B cell (primary cell): ENCODE data around the gene DNAAF3. TPM values are rescaled to one million over a fixed set of nuclear protein-coding genes. Genes with fewer than 3 reads are reported as not detected.

ENCODE experiments used
- ATAC-seq: fragments of 200-7000 bp; cut with Tn5 transposase; one replicate; pipeline ENCODE4 v1.10.0; 2021; ENCODE audit warnings: low read depth, mild to moderate bottlenecking, moderate number of reproducible peaks, moderate library complexity
- CTCF ChIA-PET: fragments of 350-600 bp; sonication (Branson Sonifier 250); formaldehyde crosslinking; loops from one replicate; lab custom pipeline; 2021; ENCODE audit warnings: antibody characterized with exemption, inconsistent platforms; lab: Charles Lee
- POLR2A ChIA-PET: fragments of 350-600 bp; sonication (Branson Sonifier 250); formaldehyde crosslinking; loops from one replicate; lab custom pipeline; 2021; ENCODE audit warnings: antibody characterized with exemption; lab: Charles Lee
- DNase-seq: peaks from one replicate; pipeline ENCODE4 v3.0.0; 2013
- H2AFZ ChIP-seq: 2 replicates; pipeline ENCODE4 v1.6.1; 2012; ENCODE audit warnings: mild to moderate bottlenecking, low read depth, low read length; ENCODE audit not compliant: insufficient read depth, poor library complexity, severe bottlenecking
- H3K27ac ChIP-seq, 2 donors: 1 replicate in 1 of 2; 2 replicates in 1 of 2; pipeline ENCODE4 v1.5.1; 2012 to 2013; ENCODE audit warnings: low read length in 2 of 2, mild to moderate bottlenecking in 2 of 2, moderate library complexity in 1 of 2
- H3K27me3 ChIP-seq, 4 experiments: fragments of 200-600 bp in 1 of 4; sonication (generic) in 1 of 4; replicated peaks in 1 of 4; 1 replicate in 2 of 4; 2 replicates in 2 of 4; pipeline versions ENCODE4 v1.6.1 to v1.7.0; 2013 to 2016; ENCODE audit warnings: low read length in 3 of 4, mild to moderate bottlenecking in 2 of 4, mixed read lengths in 1 of 4, moderate library complexity in 1 of 4; ENCODE audit not compliant: insufficient read depth in 4 of 4, control insufficient read depth in 3 of 4; ENCODE audit errors: control extremely low read depth in 1 of 4
- H3K36me3 ChIP-seq, 2 experiments: replicated peaks in 1 of 2; 1 replicate in 1 of 2; 2 replicates in 1 of 2; pipeline versions ENCODE4 v1.6.1 to v1.7.1; 2013; ENCODE audit warnings: low read length in 1 of 2; ENCODE audit not compliant: insufficient read depth in 2 of 2, control insufficient read depth in 1 of 2; ENCODE audit errors: control extremely low read depth in 1 of 2, extremely low read depth in 1 of 2
- H3K4me1 ChIP-seq, 2 donors: fragments of 200-600 bp in 1 of 2; sonication (generic) in 1 of 2; 1 replicate in 1 of 2; 2 replicates in 1 of 2; pipeline versions ENCODE4 v1.5.1 to v1.6.1; 2013 to 2017; ENCODE audit warnings: low read length in 2 of 2; ENCODE audit not compliant: control insufficient read depth in 2 of 2, insufficient read depth in 2 of 2
- H3K4me2 ChIP-seq: replicated peaks from 2 replicates; pipeline ENCODE3; 2012; ENCODE audit warnings: mild to moderate bottlenecking, low read depth, low read length; ENCODE audit not compliant: poor library complexity, severe bottlenecking
- H3K4me3 ChIP-seq, 5 experiments: fragments of 200-600 bp in 1 of 5; sonication (generic) in 1 of 5; 1 replicate in 3 of 5; 2 replicates in 2 of 5; pipeline versions ENCODE4 v1.5.1 to v1.7.0; 2011 to 2016; ENCODE audit warnings: low read length in 4 of 5, mild to moderate bottlenecking in 4 of 5, low read depth in 2 of 5, control low read depth in 1 of 5, moderate library complexity in 1 of 5; ENCODE audit not compliant: insufficient read depth in 1 of 5; ENCODE audit errors: control extremely low read depth in 1 of 5, extremely low read depth in 1 of 5
- H3K79me2 ChIP-seq: fragments of 200-600 bp; sonication (generic); one replicate; pipeline ENCODE4 v1.6.0; 2016; ENCODE audit warnings: low read length; ENCODE audit not compliant: control insufficient read depth, insufficient read depth
- H3K9ac ChIP-seq: fragments of 200-600 bp; sonication (generic); 2 replicates; pipeline ENCODE4 v1.6.1; 2017; ENCODE audit warnings: mild to moderate bottlenecking, low read length, moderate library complexity
- H3K9me3 ChIP-seq, 3 donors: one replicate each; pipeline versions ENCODE4 v1.6.1 to v1.7.1; 2013; ENCODE audit warnings: low read length in 2 of 3; ENCODE audit not compliant: control insufficient read depth in 2 of 3, insufficient read depth in 1 of 3; ENCODE audit errors: control extremely low read depth in 1 of 3
- H4K20me1 ChIP-seq: 2 replicates; pipeline ENCODE4 v1.6.0; 2012; ENCODE audit warnings: mild to moderate bottlenecking, low read length; ENCODE audit not compliant: insufficient read depth, control insufficient read depth, poor library complexity, severe bottlenecking
- H3K27ac Mint-ChIP-seq: one replicate; pipeline ENCODE4 v1.8.0; 2021; ENCODE audit warnings: mixed read lengths
- H3K27me3 Mint-ChIP-seq: one replicate; pipeline ENCODE4 v1.8.0; 2021; ENCODE audit warnings: mixed read lengths
- H3K4me1 Mint-ChIP-seq: one replicate; pipeline ENCODE4 v1.8.0; 2021; ENCODE audit warnings: mixed read lengths
- H3K4me3 Mint-ChIP-seq: one replicate; pipeline ENCODE4 v1.8.0; 2021; ENCODE audit warnings: mixed read lengths
- H3K9me3 Mint-ChIP-seq: one replicate; pipeline ENCODE4 v1.8.0; 2022; ENCODE audit warnings: mixed read lengths; ENCODE audit not compliant: insufficient read depth
- EZH2 ChIP-seq: IDR thresholded peaks from 2 replicates; pipeline ENCODE4 v1.6.1; 2012; ENCODE audit warnings: borderline replicate concordance, low read depth, mild to moderate bottlenecking, moderate library complexity, low read length; ENCODE audit not compliant: insufficient read depth, poor library complexity, severe bottlenecking
- WGBS: methylation state at CpG from one replicate; pipeline ENCODE4 v1.1.5; 2013; ENCODE audit warnings: missing lambda C conversion rate; ENCODE audit not compliant: insufficient coverage; 5-methylcytosine and 5-hydroxymethylcytosine counted together
- intact Hi-C: fragments of 100-400 bp; cut with micrococcal nuclease; formaldehyde crosslinking; loops from one replicate; pipeline ENCODE4 v1.10.0; 2022
- polyA plus RNA-seq: library from polyadenylated mRNA; depleted of rRNA; stranded (reverse); fragments of >200 nt; gene quantifications from 2 replicates; pipeline ENCODE4 v1.2.3, GENCODE V29; 2012
- total RNA-seq, 2 donors: library from RNA; stranded (reverse); fragments of 120-200 nt in 1 of 2; gene quantifications; 1 replicate in 1 of 2; 2 replicates in 1 of 2; pipeline versions ENCODE4 v1.2.3 to v1.2.4, GENCODE V29; 2013 to 2022
- TF ChIP-seq, protein P1 (sequence below): fragments of 200-600 bp; IDR thresholded peaks from one replicate; pipeline ENCODE4 v1.8.0; 2022; ENCODE audit warnings: antibody characterized with exemption, mild to moderate bottlenecking

DNAAF3 gene
- total and polyA plus RNA-seq, 2 donors (not counting 1 experiment from before 2014, with no cell fraction given), result not detected

DNA sequence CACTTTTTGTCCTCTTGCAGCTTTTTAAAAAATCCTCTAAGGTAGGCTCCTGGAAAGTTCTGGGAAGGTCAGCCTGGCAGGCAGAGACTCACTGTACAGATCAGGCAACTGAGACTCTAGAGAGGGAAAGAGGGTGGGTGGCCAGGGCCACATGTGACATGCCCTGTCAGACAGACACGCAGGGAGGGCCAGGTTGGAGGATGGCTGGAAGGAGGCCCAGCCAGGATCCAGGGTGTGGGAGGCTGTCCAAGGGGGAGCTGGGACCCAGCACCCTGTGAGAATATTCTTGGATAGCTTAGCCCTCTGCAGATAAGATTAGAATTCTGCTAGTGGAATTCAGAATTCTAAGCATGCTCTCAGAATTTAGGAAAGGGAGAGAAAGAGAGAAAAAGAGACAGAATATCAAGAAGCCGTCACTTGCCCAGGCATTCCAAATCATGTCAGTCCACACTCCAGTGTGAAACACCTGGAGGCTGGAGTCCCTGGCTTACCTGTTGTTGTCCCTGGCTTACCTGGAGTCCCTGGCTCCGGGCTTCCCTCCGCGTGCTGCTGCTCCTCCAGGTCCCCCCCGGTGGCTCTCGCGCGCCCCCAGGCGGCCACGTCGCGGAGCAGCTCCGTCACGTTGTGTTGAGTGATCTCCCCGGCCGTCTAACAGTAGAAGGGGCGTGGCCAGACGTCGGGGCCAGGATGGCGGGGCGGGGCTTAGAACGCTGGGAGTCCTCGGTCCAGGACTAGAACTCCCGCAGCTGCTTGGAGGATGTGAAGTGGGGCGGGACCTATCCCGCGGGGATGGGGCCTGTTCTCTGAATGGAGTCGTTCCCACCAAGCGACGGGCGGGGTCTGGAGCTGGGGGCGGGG, 6.1 kb downstream of the DNAAF3 start:
- H3K27ac Mint-ChIP-seq, result no peak overlapping the region
- H3K4me2 ChIP-seq, result peak overlapping the region; percentile 14

More for the DNA sequence above, 6.1 kb downstream of the DNAAF3 start:
- H3K4me3 Mint-ChIP-seq, result no peak overlapping the region
- Histone ChIP-seq H3K4me3 (peak overlapping the region in 1 of 5 experiments; percentile 19), H3K27me3 (peaks cover 0 to 71% (median 25%) of the 10 kb centered on the region in 4 experiments), H3K9ac (no peak overlapping the region), H4K20me1 (no peaks in the 10 kb centered on the region), H3K36me3 (no peaks in the 10 kb centered on the region), H3K27ac (no peak overlapping the region), H3K79me2 (no peaks in the 10 kb centered on the region), H3K9me3 (peaks cover 0 to 43% (median 4%) of the 10 kb centered on the region in 3 donors), H2AFZ (no peak overlapping the region), H3K4me1 (peaks cover 14 to 19% of the 10 kb centered on the region in 2 donors)
- CTCF ChIA-PET, result interaction anchor here (1.1 to 2.3 kb wide), 3 partner anchors 20 to 344 kb away, joined by 3 to 18 read pairs (median 3); no protein-coding TSS in a partner anchor
- H3K4me1 Mint-ChIP-seq, result peaks cover 10% of the 10 kb centered on the region
- peaks cover 49% of the 10 kb centered on the region for H3K27me3 Mint-ChIP-seq
- H3K9me3 Mint-ChIP-seq, result no peaks in the 10 kb centered on the region
- POLR2A ChIA-PET, result interaction anchor here (0.6 to 1.1 kb wide), 2 partner anchors 99 to 198 kb away, joined by 3 to 4 read pairs; partner anchors contain the start of gene PPP6R1
- peak; percentile 84 for ATAC-seq
- TF ChIP-seq, protein P1, sequence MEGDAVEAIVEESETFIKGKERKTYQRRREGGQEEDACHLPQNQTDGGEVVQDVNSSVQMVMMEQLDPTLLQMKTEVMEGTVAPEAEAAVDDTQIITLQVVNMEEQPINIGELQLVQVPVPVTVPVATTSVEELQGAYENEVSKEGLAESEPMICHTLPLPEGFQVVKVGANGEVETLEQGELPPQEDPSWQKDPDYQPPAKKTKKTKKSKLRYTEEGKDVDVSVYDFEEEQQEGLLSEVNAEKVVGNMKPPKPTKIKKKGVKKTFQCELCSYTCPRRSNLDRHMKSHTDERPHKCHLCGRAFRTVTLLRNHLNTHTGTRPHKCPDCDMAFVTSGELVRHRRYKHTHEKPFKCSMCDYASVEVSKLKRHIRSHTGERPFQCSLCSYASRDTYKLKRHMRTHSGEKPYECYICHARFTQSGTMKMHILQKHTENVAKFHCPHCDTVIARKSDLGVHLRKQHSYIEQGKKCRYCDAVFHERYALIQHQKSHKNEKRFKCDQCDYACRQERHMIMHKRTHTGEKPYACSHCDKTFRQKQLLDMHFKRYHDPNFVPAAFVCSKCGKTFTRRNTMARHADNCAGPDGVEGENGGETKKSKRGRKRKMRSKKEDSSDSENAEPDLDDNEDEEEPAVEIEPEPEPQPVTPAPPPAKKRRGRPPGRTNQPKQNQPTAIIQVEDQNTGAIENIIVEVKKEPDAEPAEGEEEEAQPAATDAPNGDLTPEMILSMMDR, result peak; percentile 86
- no peak for TF ChIP-seq EZH2
- DNase-seq, result peak; percentile 86
- 6% methylated on average over 32 of the region's 33 CpGs for WGBS
- intact Hi-C loops, result no loop called here
